ENCODE results near the gene CAMK1D.

GRCh38 chr10:12384906-12385305, 35.6 kb downstream of the CAMK1D start:
- no peak for TF ChIP-seq ZMAT4 (CRISPR knock-in tag; IDR thresholded peaks at IDR 0.05)
- no peak for TF ChIP-seq CTCF (IDR thresholded peaks at IDR 0.05)
- TF ChIP-seq RORB (CRISPR knock-in tag; IDR thresholded peaks at IDR 0.05), result no peak
- no peak for TF ChIP-seq FOXK1 (CRISPR knock-in tag; IDR thresholded peaks at IDR 0.05)
- no peak for TF ChIP-seq PREB (CRISPR knock-in tag; IDR thresholded peaks at IDR 0.05; ENCODE audit: borderline replicate concordance)
- TF ChIP-seq JUN (CRISPR knock-in tag; IDR thresholded peaks at IDR 0.05), result no peak
- no peak for TF ChIP-seq NR2C2 (CRISPR knock-in tag; IDR thresholded peaks at IDR 0.05)
- TF ChIP-seq CDX4 (CRISPR knock-in tag; IDR thresholded peaks at IDR 0.05; ENCODE audit: borderline replicate concordance), result no peak
- no peak for TF ChIP-seq ARID4B (CRISPR knock-in tag; IDR thresholded peaks at IDR 0.05; ENCODE audit: borderline replicate concordance)

Measured in WTC11 (cell line).